ENCODE measurements around the gene MYH11. TPM values are rescaled to one million over a fixed set of nuclear protein-coding genes. Genes with fewer than 3 reads are reported as not detected.

The MYH11 gene
- total and polyA plus RNA-seq, 10 of the 15 experiments (the other 5 are each of a cell fraction or from before 2014, with no cell fraction given): 0.01 to 1.9 (median 0.13) TPM; not detected in 1

DNA sequence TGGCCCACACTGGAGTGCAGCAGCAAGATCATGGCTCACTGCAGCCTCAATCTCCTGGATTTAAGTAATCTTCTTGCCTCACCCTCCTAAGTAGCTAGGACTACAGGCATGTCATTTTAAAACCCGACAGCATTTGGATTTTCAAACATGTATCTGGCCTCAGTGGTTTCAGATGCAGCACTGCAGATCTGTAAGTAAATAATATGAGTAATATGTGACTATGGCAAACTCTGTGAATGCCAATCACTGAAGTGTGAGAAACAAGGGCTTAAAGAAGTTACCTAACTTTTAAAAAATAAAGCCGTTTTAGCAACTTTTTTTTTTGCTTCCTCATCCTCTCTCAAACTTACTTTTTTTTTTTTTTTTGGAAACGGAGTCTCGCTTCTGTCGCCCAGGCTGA, 19.7 kb upstream of the MYH11 start:
- SMC1A ChIA-PET (ENCODE audit: uncharacterized antibody, unreplicated experiment): no interaction called here
- WGBS (ENCODE audit: insufficient coverage, insufficient replicate concordance, low lambda C conversion rate, missing lambda C conversion rate): 100% methylated on average over 4 of the region's 5 CpGs
- TF ChIP-seq ZNF217 (IDR thresholded peaks at IDR 0.05) (no peak), HCFC1 (IDR thresholded peaks at IDR 0.05; ENCODE audit: low read length) (no peak), ATF2 (IDR thresholded peaks at IDR 0.05; ENCODE audit: low read length) (no peak), KAT2A (conservative IDR thresholded peaks at IDR 0.05; ENCODE audit: control insufficient read depth, low read depth, low read length) (no peak), FOXK2 (IDR thresholded peaks at IDR 0.05) (no peak), RELB (IDR thresholded peaks at IDR 0.05; ENCODE audit: low read depth) (no peak)
- TF ChIP-seq, protein P1, sequence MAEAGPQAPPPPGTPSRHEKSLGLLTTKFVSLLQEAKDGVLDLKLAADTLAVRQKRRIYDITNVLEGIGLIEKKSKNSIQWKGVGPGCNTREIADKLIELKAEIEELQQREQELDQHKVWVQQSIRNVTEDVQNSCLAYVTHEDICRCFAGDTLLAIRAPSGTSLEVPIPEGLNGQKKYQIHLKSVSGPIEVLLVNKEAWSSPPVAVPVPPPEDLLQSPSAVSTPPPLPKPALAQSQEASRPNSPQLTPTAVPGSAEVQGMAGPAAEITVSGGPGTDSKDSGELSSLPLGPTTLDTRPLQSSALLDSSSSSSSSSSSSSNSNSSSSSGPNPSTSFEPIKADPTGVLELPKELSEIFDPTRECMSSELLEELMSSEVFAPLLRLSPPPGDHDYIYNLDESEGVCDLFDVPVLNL (IDR thresholded peaks at IDR 0.05; ENCODE audit: low read depth, low read length): no peak
- TF ChIP-seq, protein P2, sequence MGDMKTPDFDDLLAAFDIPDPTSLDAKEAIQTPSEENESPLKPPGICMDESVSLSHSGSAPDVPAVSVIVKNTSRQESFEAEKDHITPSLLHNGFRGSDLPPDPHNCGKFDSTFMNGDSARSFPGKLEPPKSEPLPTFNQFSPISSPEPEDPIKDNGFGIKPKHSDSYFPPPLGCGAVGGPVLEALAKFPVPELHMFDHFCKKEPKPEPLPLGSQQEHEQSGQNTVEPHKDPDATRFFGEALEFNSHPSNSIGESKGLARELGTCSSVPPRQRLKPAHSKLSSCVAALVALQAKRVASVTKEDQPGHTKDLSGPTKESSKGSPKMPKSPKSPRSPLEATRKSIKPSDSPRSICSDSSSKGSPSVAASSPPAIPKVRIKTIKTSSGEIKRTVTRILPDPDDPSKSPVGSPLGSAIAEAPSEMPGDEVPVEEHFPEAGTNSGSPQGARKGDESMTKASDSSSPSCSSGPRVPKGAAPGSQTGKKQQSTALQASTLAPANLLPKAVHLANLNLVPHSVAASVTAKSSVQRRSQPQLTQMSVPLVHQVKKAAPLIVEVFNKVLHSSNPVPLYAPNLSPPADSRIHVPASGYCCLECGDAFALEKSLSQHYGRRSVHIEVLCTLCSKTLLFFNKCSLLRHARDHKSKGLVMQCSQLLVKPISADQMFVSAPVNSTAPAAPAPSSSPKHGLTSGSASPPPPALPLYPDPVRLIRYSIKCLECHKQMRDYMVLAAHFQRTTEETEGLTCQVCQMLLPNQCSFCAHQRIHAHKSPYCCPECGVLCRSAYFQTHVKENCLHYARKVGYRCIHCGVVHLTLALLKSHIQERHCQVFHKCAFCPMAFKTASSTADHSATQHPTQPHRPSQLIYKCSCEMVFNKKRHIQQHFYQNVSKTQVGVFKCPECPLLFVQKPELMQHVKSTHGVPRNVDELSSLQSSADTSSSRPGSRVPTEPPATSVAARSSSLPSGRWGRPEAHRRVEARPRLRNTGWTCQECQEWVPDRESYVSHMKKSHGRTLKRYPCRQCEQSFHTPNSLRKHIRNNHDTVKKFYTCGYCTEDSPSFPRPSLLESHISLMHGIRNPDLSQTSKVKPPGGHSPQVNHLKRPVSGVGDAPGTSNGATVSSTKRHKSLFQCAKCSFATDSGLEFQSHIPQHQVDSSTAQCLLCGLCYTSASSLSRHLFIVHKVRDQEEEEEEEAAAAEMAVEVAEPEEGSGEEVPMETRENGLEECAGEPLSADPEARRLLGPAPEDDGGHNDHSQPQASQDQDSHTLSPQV (IDR thresholded peaks at IDR 0.05): no peak
- Histone ChIP-seq H3K79me2 (ENCODE audit: control insufficient read depth, insufficient read depth, low read length) (no peaks in the 10 kb centered on the region), H3K9me3 (replicated peaks; ENCODE audit: control insufficient read depth, insufficient read depth, low read length) (no peaks in the 10 kb centered on the region), H3K4me1 (ENCODE audit: control insufficient read depth, insufficient read depth, low read length) (peaks cover 3% of the 10 kb centered on the region; the same call in 1 of the 2 replicates), H2AFZ (ENCODE audit: control insufficient read depth, low read depth, low read length) (no peak overlapping the region), H3K27ac (ENCODE audit: control insufficient read depth, insufficient read depth) (no peak overlapping the region), H3K4me2 (ENCODE audit: control insufficient read depth, insufficient read depth) (no peak overlapping the region), H3K4me3 (no peak overlapping the region), H4K20me1 (ENCODE audit: control insufficient read depth, insufficient read depth) (no peaks in the 10 kb centered on the region), H3K27me3 (replicated peaks in 1 of 2; ENCODE audit: control insufficient read depth in 2 of 2, insufficient read depth in 2 of 2, low read length in 1 of 2) (no peaks in the 10 kb centered on the region), H3K36me3 (ENCODE audit: control insufficient read depth in 2 of 2, insufficient read depth in 2 of 2, low read length in 1 of 2) (peaks cover 0 to 2% of the 10 kb centered on the region in 2 experiments; a peak in 3 of 4 replicates), H3K9ac (ENCODE audit: control insufficient read depth, insufficient read depth, low read length) (no peak overlapping the region)
- intact Hi-C loops (cut with micrococcal nuclease; ENCODE audit: unreplicated experiment) (no loop called here), in situ Hi-C loops (cut with MboI) (no loop called here)
- CTCF ChIA-PET: no interaction called here
- DNase-seq (ENCODE audit: low read depth, low spot score) (no peak), ATAC-seq (no peak), FAIRE-seq (no peak)
- BruUV-seq (replicated peaks): no TSS peak
- RAD21 ChIA-PET (ENCODE audit: unreplicated experiment): interaction anchor here (0.7 kb wide), 2 partner anchors 153 to 295 kb away, joined by 3 read pairs; no protein-coding TSS in a partner anchor
- POLR2A ChIA-PET: interaction anchor here (0.5 to 1.1 kb wide), 2 partner anchors 137 to 149 kb away, joined by 3 read pairs; no protein-coding TSS in a partner anchor
